HL-60/S4 treated with retinoic acid at 250 ng/mL for 4 days and 3 days (cell line): ENCODE measurements around the gene SLAMF8.

Experiments
- in situ Hi-C: fragments of 300-500 bp; cut with MboI; formaldehyde crosslinking; loops from 2 replicates; pipeline ENCODE4 v1.7.0; 2022; ENCODE audit warnings: low sequenced_read_pairs

Gene SLAMF8

GRCh38 chr1:159817276-159818041 lies 9.2 kb upstream of the SLAMF8 start:
- in situ Hi-C loops = no loop called here

GRCh38 chr1:159821171-159821867 lies 5.4 kb upstream of the SLAMF8 start:
- in situ Hi-C loops = no loop called here

GRCh38 chr1:159823406-159823805 lies 3.3 kb upstream of the SLAMF8 start:
- in situ Hi-C loops = no loop called here

- in situ Hi-C loops = no loop called here
Measured at GRCh38 chr1:159825564-159825963, 1.1 kb upstream of the SLAMF8 start.

- in situ Hi-C loops = no loop called here
Measured at GRCh38 chr1:159827102-159827490, 423 bp downstream of the SLAMF8 start.

GRCh38 chr1:159827549-159827948 lies 876 bp downstream of the SLAMF8 start:
- in situ Hi-C loops = no loop called here

GRCh38 chr1:159828176-159828575 lies 1.5 kb downstream of the SLAMF8 start:
- in situ Hi-C loops = no loop called here

- in situ Hi-C loops = no loop called here
Measured at GRCh38 chr1:159828581-159829272, 2.1 kb downstream of the SLAMF8 start.

GRCh38 chr1:159829273-159829634 lies 2.6 kb downstream of the SLAMF8 start:
- in situ Hi-C loops = no loop called here

GRCh38 chr1:159829822-159830465 lies 3.3 kb downstream of the SLAMF8 start:
- in situ Hi-C loops = no loop called here

GRCh38 chr1:159830722-159831121 lies 4.0 kb downstream of the SLAMF8 start:
- in situ Hi-C loops = no loop called here

- in situ Hi-C loops = no loop called here
Measured at GRCh38 chr1:159831412-159832141, 4.9 kb downstream of the SLAMF8 start.

- in situ Hi-C loops = no loop called here
Measured at GRCh38 chr1:159832309-159832708, 5.6 kb downstream of the SLAMF8 start.

- in situ Hi-C loops = no loop called here
Measured at GRCh38 chr1:159835356-159835755, 8.7 kb downstream of the SLAMF8 start.

- in situ Hi-C loops = no loop called here
Measured at GRCh38 chr1:159835862-159836525, 9.3 kb downstream of the SLAMF8 start.

GRCh38 chr1:159838715-159839114 lies 12.0 kb downstream of the SLAMF8 start:
- in situ Hi-C loops = no loop called here

- in situ Hi-C loops = no loop called here
Measured at GRCh38 chr1:159839116-159839849, 12.6 kb downstream of the SLAMF8 start.

- in situ Hi-C loops = no loop called here
Measured at GRCh38 chr1:159841749-159842148, 15.1 kb downstream of the SLAMF8 start.

GRCh38 chr1:159843459-159843858 lies 16.8 kb downstream of the SLAMF8 start:
- in situ Hi-C loops = no loop called here
